ENCODE results near the gene GAN. TPM values are rescaled to one million over a fixed set of nuclear protein-coding genes. Genes with fewer than 3 reads are reported as not detected.

The GAN gene
- total RNA-seq, 1 donor from 2014 or later: 20.9 TPM

GRCh38 chr16:81431554-81432353, 117.0 kb downstream of the GAN start:
- H3K9me3 Mint-ChIP-seq (ENCODE audit: unreplicated experiment): no peaks in the 10 kb centered on the region
- H3K27me3 Mint-ChIP-seq (ENCODE audit: low read depth, unreplicated experiment): no peaks in the 10 kb centered on the region
- Histone ChIP-seq H3K9me3 (ENCODE audit: insufficient read depth, low read depth, low read length) (no peaks in the 10 kb centered on the region), H3K27me3 (ENCODE audit: insufficient read depth, low read length) (no peaks in the 10 kb centered on the region), H3K4me3 (ENCODE audit: insufficient read depth, low read depth, low read length) (no peak overlapping the region), H3K79me2 (ENCODE audit: insufficient read depth, low read length) (no peaks in the 10 kb centered on the region), H3K4me2 (ENCODE audit: low read length) (peak overlapping the region; percentile 40), H3K36me3 (ENCODE audit: insufficient read depth, low read length) (no peaks in the 10 kb centered on the region), H2AFZ (ENCODE audit: low read depth, low read length) (peak overlapping the region; percentile 33), H4K20me1 (ENCODE audit: insufficient read depth, low read length) (no peaks in the 10 kb centered on the region), H3K9ac (ENCODE audit: low read length) (peak overlapping the region; percentile 34), H3K27ac (ENCODE audit: low read depth, low read length) (peak overlapping the region; percentile 29), H3K4me1 (ENCODE audit: insufficient read depth, low read length) (peaks cover 13% of the 10 kb centered on the region)
- no peak for FAIRE-seq
- H3K4me1 Mint-ChIP-seq (ENCODE audit: low read depth, unreplicated experiment): peaks cover 14% of the 10 kb centered on the region
- no peak overlapping the region for H3K4me3 Mint-ChIP-seq (ENCODE audit: unreplicated experiment)
- H3K27ac Mint-ChIP-seq (ENCODE audit: unreplicated experiment): peak overlapping the region; percentile 92
- DNase-seq (ENCODE audit: low read depth): peak; percentile 78
- no peak for TF ChIP-seq EZH2 (IDR thresholded peaks at IDR 0.05; ENCODE audit: insufficient read depth, low read length)
- no peak for TF ChIP-seq CTCF (IDR thresholded peaks at IDR 0.05; ENCODE audit: insufficient read depth, low read depth, low read length)
- no peaks in the 10 kb centered on the region for H3K36me3 Mint-ChIP-seq (ENCODE audit: low read depth, unreplicated experiment)

- no peak overlapping the region for H3K27ac ChIP-seq (ENCODE audit: low read depth, low read length)
- no peak for FAIRE-seq
- H3K27me3 ChIP-seq (ENCODE audit: insufficient read depth, low read length): no peaks in the 10 kb centered on the region
- no peaks in the 10 kb centered on the region for H4K20me1 ChIP-seq (ENCODE audit: insufficient read depth, low read length)
- Mint-ChIP-seq H3K36me3 (ENCODE audit: low read depth, unreplicated experiment) (no peaks in the 10 kb centered on the region), H3K27ac (ENCODE audit: unreplicated experiment) (peak overlapping the region; percentile 20), H3K4me3 (ENCODE audit: unreplicated experiment) (no peak overlapping the region), H3K27me3 (ENCODE audit: low read depth, unreplicated experiment) (no peaks in the 10 kb centered on the region), H3K4me1 (ENCODE audit: low read depth, unreplicated experiment) (peaks cover 14% of the 10 kb centered on the region), H3K9me3 (ENCODE audit: unreplicated experiment) (no peaks in the 10 kb centered on the region)
- peaks cover 13% of the 10 kb centered on the region for H3K4me1 ChIP-seq (ENCODE audit: insufficient read depth, low read length)
- no peak for TF ChIP-seq CTCF (IDR thresholded peaks at IDR 0.05; ENCODE audit: insufficient read depth, low read depth, low read length)
- no peak for TF ChIP-seq EZH2 (IDR thresholded peaks at IDR 0.05; ENCODE audit: insufficient read depth, low read length)
- H3K79me2 ChIP-seq (ENCODE audit: insufficient read depth, low read length): no peaks in the 10 kb centered on the region
- DNase-seq (ENCODE audit: low read depth): no peak
- no peak overlapping the region for H3K4me3 ChIP-seq (ENCODE audit: insufficient read depth, low read depth, low read length)
- H3K9ac ChIP-seq (ENCODE audit: low read length): no peak overlapping the region
- H2AFZ ChIP-seq (ENCODE audit: low read depth, low read length): no peak overlapping the region
- no peak overlapping the region for H3K4me2 ChIP-seq (ENCODE audit: low read length)
- no peaks in the 10 kb centered on the region for H3K9me3 ChIP-seq (ENCODE audit: insufficient read depth, low read depth, low read length)
- no peaks in the 10 kb centered on the region for H3K36me3 ChIP-seq (ENCODE audit: insufficient read depth, low read length)
Measured at GRCh38 chr16:81432937-81433557, 118.3 kb downstream of the GAN start.

DNA sequence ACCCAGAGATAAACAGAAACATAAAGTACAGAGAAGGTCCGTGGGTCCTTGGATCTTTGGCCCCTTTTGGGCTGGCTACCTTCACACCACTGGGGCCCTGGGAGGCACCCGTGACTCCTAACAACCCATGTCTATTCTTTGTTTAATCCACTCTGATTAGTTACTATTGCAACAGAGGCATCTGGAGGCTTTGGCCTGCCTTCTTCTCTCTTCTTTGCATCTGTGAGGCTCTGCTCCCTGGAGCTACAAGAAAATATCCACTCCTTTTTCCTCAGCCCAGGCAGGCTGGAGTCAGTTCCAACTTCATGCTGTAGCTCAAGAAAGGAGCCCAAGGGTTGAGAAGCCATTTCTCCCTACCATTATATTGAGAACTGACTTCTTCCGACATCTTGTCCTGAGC, 120.3 kb downstream of the GAN start:
- Mint-ChIP-seq H3K4me3 (ENCODE audit: unreplicated experiment) (no peak overlapping the region), H3K27me3 (ENCODE audit: low read depth, unreplicated experiment) (no peaks in the 10 kb centered on the region), H3K9me3 (ENCODE audit: unreplicated experiment) (no peaks in the 10 kb centered on the region), H3K4me1 (ENCODE audit: low read depth, unreplicated experiment) (peaks cover 14% of the 10 kb centered on the region), H3K27ac (ENCODE audit: unreplicated experiment) (no peak overlapping the region), H3K36me3 (ENCODE audit: low read depth, unreplicated experiment) (peaks cover 2% of the 10 kb centered on the region)
- no peak overlapping the region for H3K9ac ChIP-seq (ENCODE audit: low read length)
- H3K9me3 ChIP-seq (ENCODE audit: insufficient read depth, low read depth, low read length): no peaks in the 10 kb centered on the region
- H3K27me3 ChIP-seq (ENCODE audit: insufficient read depth, low read length): peaks cover 3% of the 10 kb centered on the region
- H3K4me3 ChIP-seq (ENCODE audit: insufficient read depth, low read depth, low read length): no peak overlapping the region
- no peak for DNase-seq (ENCODE audit: low read depth)
- no peak overlapping the region for H3K4me2 ChIP-seq (ENCODE audit: low read length)
- no peak for FAIRE-seq
- H3K27ac ChIP-seq (ENCODE audit: low read depth, low read length): no peak overlapping the region
- TF ChIP-seq CTCF (IDR thresholded peaks at IDR 0.05; ENCODE audit: insufficient read depth, low read depth, low read length) (no peak), EZH2 (IDR thresholded peaks at IDR 0.05; ENCODE audit: insufficient read depth, low read length) (no peak)
- H2AFZ ChIP-seq (ENCODE audit: low read depth, low read length): no peak overlapping the region
- H4K20me1 ChIP-seq (ENCODE audit: insufficient read depth, low read length): no peaks in the 10 kb centered on the region
- peaks cover 13% of the 10 kb centered on the region for H3K4me1 ChIP-seq (ENCODE audit: insufficient read depth, low read length)
- H3K79me2 ChIP-seq (ENCODE audit: insufficient read depth, low read length): no peaks in the 10 kb centered on the region
- H3K36me3 ChIP-seq (ENCODE audit: insufficient read depth, low read length): no peaks in the 10 kb centered on the region

Measured in astrocyte (in vitro differentiated cells and primary cell).